GM12873 (cell line): ENCODE measurements around the gene LRRN4CL.

Experiments used
- CTCF ChIP-seq: IDR thresholded peaks from 2 replicates; pipeline ENCODE4 v1.5.1; 2012; ENCODE audit warnings: low read depth, mild to moderate bottlenecking, moderate library complexity, low read length, control low read depth; ENCODE audit not compliant: insufficient read depth; ENCODE audit errors: missing control alignments

The LRRN4CL gene

GRCh38 chr11:62678433-62678769 lies 10.9 kb downstream of the LRRN4CL start:
- TF ChIP-seq CTCF, result no peak

DNA sequence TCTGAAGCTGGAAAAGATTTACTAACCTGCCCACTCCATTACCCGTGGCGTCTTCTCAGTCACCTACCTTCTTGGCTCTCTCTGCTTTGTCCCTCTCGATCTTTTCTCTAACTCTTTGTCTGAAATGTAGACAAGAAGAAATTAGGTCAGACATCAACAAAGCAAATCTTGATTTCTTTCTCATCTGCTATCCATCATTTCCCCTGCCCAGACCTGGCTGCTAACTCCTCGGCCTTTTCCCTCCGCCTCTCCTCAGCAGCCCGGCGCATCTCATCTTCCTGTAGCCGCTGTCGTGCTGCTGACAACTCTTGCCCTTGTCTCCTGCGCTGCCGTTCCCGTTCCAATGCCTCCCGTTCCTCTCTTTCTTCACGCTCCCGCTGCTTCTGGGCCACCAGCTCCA lies 11.6 kb downstream of the LRRN4CL start:
- no peak for TF ChIP-seq CTCF

GRCh38 chr11:62677156-62677555 lies 12.2 kb downstream of the LRRN4CL start:
- no peak for TF ChIP-seq CTCF

GRCh38 chr11:62676698-62677097 lies 12.6 kb downstream of the LRRN4CL start:
- TF ChIP-seq CTCF, result no peak

DNA sequence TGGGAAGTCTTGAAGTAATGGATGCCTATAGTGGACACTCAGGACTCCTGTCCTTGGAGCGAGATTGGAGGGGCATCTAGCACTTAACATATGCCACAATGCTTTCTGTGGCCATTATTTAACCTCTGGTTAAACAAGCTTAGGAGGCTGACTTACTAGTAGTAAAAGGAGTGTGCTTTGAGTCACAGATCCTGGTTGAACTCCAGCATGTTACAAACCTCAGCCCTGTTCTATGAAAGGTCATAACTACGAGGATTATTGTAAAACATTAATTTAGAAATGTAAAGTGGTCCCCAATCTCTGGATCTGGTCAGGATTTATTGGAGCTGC lies 16.2 kb downstream of the LRRN4CL start:
- TF ChIP-seq CTCF, result no peak

GRCh38 chr11:62671608-62672389 lies 17.5 kb downstream of the LRRN4CL start, which contains the start of the genes LBHD1 and UQCC3:
Gene LBHD1 (minus strand): TSS chr11:62672267. CDS start chr11:62670031, 2,236 bp downstream.
Gene UQCC3 (plus strand): TSS chr11:62671673. CDS start chr11:62671746, 73 bp downstream.
- no peak for TF ChIP-seq CTCF

DNA sequence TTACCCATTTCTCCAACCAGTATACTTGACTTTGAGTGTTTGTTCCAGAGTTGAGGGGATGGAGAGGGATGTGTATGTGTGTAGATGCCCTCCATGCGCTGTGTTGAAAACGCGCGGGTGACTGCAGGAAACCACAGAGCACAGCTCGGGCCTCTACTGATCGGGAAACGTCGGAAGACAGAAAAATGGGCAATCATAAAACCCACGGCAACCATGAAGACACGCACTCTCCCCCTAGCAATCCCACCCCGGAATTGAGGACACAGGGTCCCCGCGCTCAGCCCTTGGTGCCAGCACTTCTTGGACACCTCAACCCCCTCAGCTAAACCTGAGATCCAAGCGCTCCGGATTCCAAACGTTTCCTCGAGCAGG lies 18.1 kb downstream of the LRRN4CL start:
- TF ChIP-seq CTCF, result no peak
